UCSD-AML1 (cell line): ENCODE measurements around the gene GPX2.
A peak's percentile ranks its signal among the peaks of the same experiment; 100 is the strongest.

Experiments
- DNase-seq: peaks from one replicate; lab custom pipeline; 2025; ENCODE audit not compliant: unreplicated experiment; lab: John Stamatoyannopoulos, UW

GPX2 gene

DNA sequence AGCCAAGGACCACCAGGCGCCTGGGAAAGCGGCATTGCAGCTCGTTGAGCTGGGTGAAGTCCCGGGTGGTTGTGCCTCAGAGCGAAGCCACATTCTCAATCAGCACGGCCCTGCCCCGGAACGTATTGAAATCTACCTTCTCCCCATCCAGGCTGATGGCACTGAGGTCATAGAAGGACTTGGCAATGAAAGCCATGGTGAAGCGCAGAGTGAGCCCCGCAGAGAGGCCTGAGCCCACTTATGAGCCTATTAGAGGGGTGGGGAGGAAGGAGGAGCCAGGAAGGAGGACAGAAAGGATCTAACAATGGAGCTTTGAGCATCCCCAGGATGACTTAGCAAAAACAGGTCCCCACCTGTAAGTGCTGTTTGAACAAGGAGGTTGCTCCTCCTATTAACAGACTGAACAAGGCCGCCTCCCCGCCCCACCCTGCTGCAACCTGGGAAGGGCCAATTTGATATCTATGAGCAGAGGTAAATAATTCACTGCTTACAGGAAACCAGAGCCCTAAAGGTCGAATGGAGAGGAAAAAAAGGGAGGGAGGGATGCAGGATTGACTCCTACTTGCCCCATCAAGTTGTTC lies at the start of gene GPX2:
GPX2 (minus strand) TSS at position 215 of the 581 bp plus-strand sequence; CDS start at position 196, 19 bp downstream.
- DNase-seq, result no peak

DNA sequence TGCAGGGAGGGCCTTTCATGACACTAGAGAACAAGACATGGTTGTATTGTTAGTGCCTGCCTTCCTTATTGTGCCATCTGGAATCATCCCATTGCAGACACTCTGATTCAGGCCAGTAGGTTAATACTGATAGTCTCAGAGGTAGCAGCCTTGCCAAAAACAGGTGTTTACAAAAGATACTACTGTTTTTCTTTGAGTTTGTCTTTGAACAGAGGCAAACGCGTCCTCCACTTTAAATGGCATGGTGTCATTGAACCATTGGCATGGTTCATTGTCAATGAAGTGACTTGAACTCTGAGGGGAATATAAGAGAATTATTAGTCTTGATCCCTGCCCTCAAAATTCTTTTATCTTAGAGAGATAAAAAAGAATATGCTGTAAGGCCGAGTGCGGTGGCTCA lies 48.4 kb upstream of the GPX2 start:
- DNase-seq, result no peak

DNA sequence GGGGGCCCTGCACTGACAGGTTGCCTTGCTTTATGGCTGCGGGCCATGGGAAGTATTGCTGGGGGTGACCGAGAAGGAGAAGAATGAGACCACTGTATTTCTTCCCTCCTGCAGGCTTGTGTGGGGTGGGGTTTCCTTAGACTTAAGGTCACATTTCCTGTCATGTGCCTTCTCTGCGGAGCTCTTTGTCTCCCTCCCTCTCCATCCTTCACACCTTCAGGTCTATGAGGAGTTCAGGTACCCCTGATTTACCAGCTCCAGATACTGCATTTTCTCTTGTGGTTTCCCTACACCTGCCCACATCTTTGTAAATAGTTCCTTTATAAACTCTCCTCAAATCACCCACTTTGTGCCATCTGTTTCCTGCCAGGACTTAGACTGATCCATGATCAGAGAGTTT lies 47.8 kb upstream of the GPX2 start:
- peak; percentile 43 for DNase-seq

DNA sequence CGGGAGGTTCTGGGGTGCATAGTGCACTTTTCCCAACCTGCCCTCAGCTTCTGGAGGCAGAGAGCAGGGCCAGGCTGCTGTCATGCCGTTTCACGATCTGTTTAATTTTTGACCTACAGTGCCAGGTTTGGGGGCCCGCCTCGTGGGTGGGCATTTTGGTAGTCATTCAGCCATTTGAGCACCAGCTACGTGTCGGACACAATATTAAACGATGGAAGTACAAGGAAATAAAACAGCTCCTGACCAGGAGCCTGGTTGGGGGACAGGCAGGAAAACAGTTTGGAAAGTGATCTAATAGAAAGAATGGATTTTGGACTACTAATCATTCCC lies 44.9 kb upstream of the GPX2 start:
- DNase-seq, result no peak

DNA sequence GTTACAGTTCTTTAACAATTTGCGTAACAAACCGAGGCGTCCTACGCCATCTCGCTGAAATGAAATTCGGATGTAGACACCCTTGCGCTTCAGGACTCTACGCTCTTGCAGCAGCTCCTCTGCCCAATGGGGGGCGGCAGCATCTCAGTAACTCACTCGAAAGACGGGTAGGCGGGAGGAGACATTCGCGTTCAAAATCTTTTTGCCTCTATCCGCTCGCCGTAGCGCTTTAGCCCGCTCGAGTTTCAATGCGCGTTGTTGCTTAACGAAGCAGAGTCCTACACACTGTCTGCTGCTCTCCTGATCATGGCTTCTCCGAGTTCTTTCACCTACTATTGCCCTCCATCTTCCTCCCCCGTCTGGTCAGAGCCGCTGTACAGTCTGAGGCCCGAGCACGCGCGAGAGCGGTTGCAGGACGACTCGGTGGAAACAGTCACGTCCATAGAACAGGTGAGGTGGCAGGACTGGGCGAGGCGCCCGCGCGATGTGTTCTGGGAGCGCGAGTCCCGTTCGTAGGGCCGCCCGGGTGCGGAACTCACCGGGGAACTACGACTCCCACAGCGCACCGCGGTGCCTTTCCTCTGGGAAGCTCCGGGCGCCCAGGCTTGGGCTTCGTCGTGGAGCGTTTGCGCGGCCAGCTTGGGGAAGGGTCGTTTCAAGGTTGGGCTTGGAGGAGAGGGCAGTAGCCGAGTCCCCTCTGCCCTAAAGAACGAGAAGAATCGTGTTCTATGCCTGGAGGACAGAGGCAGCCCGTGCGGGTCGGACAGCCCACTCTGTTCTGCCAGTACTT lies 44.3 kb upstream of the GPX2 start, which contains the start of gene FNTB:
FNTB (plus strand) TSS at position 248 of the 790 bp plus-strand sequence; CDS start at position 307, 59 bp downstream.
- peak; percentile 95 for DNase-seq

DNA sequence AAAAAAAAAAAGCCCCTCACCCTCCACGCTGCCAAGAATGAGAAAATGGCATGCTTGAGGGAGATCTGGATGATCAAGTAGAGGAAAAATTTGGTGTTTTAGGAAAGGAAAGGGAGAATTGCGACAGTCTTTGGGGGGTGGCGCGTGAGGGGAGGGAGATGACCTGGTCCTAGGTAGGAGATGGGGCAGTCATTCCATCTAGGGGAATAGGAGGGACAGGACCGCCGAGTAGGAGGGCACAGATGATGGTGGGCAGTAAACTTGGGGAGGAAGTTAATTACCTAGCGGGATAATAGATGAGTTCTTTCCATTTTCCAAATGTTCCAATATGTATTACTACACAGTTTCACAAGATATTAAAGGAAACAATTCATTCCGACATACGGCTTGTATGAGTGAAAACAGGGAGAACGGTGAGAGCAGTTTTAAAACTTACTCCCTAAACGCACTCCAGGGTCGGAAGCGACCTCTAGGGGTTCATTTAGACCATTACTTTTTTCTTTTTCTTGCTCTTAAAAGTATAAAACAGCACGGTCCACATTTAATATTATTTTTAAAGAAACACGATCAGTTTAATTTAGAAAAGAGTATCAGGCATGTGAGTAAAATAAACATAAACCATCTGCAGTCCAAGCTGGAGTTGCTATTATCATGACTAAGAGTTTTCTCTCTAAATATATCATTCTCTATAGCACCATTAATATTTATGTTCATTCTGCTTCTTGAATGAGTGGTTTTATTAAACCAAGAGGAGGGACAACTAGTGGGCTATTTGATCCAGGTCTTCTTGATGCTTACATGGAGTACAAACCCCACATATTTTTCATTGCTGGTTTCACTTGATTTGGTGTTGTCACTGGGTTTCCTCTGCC lies 41.1 kb upstream of the GPX2 start:
- no peak for DNase-seq

DNA sequence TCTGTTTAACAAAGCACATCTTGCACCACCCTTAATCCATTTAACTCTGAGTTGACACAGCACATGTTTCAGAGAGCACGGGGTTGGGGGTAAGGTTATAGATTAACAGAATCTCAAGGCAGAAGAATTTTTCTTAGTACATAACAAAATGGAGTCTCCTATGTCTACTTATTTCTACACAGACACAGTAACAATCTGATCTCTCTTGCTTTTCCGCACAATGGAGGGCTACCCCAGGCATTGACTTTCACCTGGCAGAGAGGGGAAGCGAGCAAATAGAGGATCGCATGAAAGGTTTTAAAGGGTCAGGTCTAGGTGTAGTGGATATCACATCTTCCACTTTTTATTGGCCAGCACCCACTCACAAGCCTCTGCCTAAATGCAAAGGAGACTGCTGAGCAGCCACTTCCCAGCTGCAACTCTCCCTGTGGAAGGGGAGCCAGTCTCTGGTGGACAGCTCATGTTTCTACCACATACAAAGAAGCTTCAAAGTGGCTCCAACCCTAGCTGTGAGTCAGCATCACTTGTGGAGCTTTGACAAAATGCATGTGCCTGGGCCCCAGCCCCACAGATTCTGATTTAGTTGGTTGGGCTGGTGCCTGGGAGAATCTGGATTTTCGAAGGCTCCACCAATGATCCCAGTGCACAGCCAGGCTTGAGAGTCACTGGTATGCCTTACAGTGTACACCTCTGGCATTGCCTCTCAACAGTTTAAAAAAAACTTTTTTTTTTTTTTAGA lies 37.0 kb upstream of the GPX2 start:
- no peak for DNase-seq

DNA sequence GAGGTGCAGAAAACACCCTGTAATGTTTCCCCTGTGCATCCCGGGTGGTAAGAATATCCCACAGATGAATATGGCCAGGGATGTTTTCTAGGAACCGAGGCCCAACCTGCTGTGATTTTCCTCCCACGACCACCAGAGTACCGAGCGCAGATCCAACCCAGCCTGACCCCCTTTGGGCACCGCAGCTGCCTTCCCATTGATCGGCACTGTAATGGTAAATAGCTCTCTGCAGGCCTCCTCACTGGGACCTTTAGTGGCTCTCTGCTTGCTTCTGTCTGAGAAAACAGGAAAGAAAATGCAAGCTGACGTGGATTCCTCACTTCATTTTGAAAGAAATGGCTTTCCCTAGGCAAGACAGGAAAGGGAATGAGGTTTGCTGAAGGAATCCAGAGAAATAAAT lies 32.0 kb upstream of the GPX2 start:
- no peak for DNase-seq

DNA sequence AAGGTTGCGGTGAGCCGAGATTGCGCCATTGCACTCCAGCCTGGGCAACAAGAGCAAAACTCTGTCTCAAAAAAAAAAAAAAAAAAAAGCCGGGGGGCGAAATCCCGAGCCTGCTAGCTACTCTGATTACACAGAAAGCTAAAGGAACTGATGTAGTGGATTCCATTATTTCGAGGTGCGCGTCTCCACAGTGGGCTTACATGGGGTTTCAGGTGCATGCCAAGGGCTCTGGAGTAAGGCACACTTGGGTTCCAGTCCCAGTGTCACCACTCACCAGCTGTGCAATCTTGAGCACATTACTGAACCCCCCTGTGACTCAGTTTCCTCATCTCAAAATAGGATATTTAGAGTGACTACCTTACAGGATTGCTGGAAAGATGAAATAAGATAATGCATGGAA lies 31.3 kb upstream of the GPX2 start:
- no peak for DNase-seq

DNA sequence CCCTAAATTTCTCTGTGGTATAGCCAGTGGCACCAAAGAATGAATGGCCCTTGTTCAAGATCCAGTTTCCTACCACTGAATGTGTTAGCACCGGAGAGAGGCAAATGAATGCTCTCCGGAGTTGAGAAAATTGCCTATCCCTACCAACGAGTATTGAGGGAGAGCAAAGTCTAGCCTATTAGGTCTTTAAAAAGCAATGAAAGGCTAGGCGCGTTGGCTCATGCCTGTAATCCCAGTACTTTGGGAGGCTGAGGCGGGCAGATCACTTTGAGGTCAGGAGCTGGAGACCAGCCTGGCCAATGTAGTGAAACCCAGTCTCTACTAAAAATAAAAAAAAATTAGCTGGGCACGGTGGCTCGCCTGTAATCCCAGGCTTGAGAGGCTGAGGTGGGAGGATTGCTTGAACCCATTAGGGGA lies 30.5 kb upstream of the GPX2 start:
- DNase-seq, result no peak

DNA sequence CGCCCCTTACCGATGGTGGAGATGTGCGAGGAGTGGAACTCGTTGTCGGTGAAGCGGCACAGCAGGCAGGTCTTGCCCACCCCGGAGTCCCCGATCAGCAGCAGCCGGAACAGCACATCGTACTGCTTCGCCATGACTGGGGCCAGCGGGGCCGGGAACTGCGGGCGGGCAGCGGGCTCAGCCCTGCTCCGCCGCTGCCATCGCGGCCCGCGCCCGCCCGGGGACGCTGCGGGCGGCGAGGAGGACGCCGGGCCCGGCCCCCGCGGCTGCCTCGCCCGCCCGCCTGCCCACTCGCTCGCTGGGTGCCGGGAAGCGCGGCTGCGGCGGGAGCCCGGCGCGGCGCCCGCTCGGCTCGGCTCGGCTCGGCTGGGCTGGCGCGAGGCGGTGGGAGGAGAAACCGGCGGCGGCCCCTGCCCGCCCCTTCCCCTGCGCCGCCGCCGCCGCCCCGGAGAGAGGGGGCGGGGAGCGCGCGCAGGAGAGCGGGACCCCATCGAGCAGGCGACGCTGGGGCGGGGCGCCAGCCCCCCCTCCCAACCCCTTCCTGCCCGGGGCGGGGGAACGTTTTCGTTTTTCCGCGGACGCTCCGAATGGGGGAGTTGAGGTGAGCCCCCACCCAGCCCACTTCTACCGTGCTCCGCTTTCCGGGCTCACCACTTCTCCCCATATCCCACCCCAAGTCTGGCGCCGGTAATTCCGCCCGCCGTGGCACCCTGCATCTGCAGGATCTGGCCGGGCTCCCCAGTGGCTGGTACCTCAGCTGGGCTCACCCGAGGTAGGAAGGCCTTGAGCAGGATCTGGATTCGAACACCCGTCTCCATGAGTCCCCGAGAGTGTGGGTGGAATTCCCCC lies 29.6 kb upstream of the GPX2 start, which contains the start of gene RAB15:
RAB15 (minus strand) TSS at position 394 of the 849 bp plus-strand sequence; CDS start at position 134, 260 bp downstream.
- DNase-seq, result peak; percentile 38

DNA sequence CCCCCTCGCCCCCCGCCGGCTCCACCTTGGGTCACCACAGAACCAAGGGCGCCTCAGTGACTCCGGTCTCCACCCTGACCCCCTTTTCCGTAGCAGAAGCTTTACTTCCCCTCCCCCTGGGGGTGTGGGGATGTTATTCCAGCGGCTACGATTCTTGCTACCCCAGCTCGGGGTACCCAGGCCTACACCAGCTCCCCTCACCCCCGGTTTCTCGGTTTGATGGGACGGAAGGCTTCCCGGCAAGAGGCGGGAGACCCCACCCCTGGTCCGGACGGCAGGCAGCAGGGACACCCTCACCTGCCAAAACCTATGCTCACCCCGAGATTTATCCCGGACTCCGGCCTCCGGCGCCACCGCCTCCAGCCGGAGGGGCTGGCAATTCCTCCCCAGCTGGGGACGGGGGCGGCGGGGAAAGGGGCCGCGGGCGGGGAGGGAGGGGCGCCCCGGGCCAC lies 29.0 kb upstream of the GPX2 start:
- no peak for DNase-seq

DNA sequence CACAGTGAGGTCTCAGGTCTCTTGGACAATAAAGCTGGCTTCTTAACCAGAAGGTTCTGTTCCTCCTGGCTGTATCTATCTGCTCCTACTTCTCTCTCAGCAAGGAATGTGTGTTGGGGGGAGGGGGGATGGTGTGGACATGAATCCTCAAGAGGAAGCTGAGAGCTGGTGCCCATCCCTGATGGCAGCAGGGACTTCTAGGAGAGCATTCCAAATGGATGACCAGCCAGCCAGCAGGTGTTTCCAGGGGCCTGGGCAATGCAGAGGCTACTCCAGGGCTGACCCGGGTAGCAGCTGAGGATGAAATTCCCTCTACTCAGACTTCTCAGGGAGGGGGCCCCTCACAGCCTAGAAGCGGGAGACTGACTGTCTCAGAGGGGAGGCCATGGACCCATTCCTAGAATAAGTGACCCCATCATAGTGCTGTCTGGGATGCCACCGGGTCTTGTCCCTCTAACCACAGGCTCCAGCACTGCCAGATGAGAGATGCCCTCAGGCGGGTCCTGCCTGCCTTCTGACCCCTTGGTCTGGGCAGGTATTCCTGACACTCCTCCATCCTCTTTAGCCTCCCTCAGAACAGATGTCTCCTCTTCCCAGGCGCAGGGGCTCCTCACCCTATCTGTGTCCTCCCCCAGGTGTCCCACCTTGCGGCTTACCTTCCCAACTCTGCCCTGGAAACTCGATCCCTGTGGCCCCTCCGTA lies 28.4 kb upstream of the GPX2 start:
- DNase-seq, result no peak

DNA sequence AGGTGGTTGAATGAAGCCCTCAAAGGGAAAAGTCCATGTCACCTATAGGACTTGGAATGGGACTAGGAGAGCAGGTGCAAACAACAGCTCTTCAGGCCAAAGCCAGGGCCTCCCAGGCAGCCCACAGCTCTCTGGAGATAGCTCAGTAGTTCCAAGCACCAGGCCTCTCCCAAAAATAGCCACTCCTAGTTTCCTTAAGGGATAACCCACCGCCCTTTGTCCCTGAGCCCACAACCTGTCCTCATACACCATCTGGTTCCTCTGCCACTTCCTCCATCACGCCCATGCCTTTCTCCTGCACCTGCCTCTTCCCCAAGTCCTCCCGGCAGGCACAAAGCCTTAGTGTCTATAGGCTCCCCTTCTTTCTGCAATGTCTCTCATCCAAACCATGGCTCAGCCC lies 27.5 kb upstream of the GPX2 start:
- peak; percentile 34 for DNase-seq

DNA sequence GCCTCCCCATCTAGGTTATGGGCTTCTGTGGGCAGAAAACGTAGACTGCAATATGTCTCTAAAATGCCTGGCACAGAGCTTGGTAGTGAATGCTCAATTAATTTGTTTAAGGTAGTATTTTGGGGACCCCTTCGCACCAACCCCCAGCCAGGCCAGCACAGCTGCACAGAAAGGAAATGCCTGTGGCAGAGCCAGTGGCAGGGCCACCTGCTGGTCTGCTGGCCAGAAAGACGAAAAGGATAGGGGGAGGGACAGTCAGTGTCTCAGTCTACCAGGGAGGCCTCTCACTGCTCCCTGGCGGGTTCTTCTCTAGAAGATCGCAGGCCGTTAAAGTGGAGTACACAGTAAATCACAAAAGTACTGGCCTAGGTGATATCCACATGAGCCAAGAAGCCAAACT lies 26.1 kb upstream of the GPX2 start:
- DNase-seq, result no peak

DNA sequence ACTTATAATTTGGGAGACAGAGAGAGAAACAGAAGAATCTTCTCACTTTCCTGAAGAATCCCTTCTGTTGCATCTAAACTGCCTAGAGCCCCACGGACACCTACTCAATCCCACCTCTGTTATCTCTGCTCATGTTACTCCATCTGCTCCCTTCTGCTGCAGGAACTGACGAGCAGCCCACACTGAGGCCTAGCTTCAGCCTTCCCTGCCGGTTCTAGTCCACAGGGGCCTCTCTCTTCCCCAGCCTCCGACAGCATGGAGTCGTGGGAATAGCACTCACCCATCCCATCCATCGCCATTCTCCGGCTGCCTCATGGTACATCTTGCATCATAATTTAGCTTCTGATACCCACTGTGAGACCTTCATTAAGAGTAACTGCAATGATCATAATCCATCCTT lies 25.6 kb upstream of the GPX2 start:
- DNase-seq, result no peak

DNA sequence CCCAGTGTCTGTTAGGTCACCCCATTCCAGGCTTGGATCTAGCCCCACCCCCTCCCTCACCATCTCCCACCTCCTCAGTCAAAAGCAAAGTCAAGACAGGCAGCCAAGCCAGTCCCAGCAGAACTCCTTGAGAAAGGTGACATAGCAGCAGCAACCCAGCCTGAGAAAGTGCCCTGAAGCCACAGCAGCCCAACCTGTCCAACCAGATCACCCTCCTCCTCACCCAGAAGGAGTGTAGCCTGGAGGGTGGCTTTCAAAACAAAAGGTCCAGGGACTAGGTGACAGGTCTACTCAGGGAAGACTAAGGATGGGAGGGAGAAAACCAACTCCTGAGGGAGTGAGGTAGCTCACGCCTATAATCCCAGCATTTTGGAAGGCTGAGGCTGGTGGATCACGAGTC lies 24.4 kb upstream of the GPX2 start:
- DNase-seq, result no peak

DNA sequence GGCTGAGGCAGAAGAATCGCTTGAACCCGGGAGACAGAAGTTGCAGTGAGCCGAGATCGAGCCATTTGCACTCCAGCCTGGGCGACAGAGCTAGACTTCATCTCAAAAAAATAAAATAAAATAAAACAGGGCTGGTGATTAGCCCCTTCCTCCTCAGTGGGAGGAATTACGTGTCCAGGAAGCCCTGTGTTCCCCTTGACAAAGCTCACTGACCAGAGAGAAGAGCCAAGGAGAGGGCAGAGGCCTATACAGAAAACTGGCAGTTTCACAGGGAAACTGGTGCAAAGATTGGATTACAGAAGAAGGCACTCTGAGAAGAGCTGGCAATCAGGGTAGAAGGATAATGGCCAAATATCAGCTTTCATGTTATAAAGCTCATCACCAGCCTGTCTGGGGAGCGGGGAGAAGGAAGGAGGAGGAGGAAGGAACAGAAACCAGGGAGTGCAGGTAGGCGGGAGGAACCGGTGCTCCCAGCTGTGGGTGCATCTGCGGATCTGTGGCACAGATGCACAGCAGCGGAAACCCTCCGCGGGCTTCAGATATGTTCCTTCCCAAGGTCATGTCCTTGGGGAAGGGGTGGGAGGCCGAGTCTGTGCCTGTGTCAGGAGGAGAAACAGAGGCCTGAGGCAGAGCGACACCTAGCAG lies 22.9 kb upstream of the GPX2 start:
- no peak for DNase-seq

DNA sequence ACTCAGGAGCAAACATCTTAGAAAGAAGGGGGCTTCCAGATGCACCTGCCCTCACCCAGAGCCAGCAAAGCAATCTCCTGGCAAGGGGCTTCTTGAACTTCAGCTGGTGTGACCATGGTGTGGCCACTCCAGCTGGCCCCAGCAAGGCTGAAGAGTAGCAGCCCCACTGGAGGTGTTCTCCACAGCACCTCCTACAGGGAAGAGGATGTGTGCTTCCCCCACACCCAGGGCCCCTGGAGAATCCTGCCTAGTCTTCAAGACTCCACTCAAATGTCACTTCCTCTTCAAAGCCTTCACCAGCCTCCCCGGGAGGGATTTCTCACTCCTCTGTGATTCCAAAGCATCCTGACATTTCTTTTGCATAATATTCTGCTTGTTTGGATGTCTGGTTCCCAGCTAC lies 21.1 kb upstream of the GPX2 start:
- DNase-seq, result no peak
